Liver (tissue), 9 donors: Measurements from ENCODE around the gene IFT122. TPM values are rescaled to one million over a fixed set of nuclear protein-coding genes. Genes with fewer than 3 reads are reported as not detected.
"Not testable (repeated sequence)": the region's sequence is repeated elsewhere in the genome, so short reads cannot be mapped to it uniquely, and the experiment has no call there.

Source experiments
- DNase-seq: peaks from one replicate; pipeline ENCODE4 v3.0.0-alpha.2; 2017; ENCODE audit warnings: low spot score
- H3K27ac ChIP-seq, 2 donors: one replicate each; pipeline ENCODE4 v1.7.0; 2013; ENCODE audit warnings: inconsistent platforms in 2 of 2, low read length in 2 of 2, control low read depth in 1 of 2, low read depth in 1 of 2, mild to moderate bottlenecking in 1 of 2
- H3K27me3 ChIP-seq, 4 donors: one replicate each; pipeline versions ENCODE4 v1.6.1 to v1.7.0; 2013; ENCODE audit warnings: low read length in 3 of 4, inconsistent platforms in 1 of 4, mild to moderate bottlenecking in 1 of 4, moderate library complexity in 1 of 4; ENCODE audit not compliant: control insufficient read depth in 4 of 4, insufficient read depth in 4 of 4
- H3K36me3 ChIP-seq, 4 donors: one replicate each; pipeline versions ENCODE4 v1.6.1 to v1.7.0; 2013; ENCODE audit warnings: low read length in 3 of 4, mild to moderate bottlenecking in 3 of 4, low read depth in 1 of 4, moderate library complexity in 1 of 4; ENCODE audit not compliant: control insufficient read depth in 4 of 4, insufficient read depth in 3 of 4
- H3K4me1 ChIP-seq, 4 donors: one replicate each; pipeline versions ENCODE4 v1.6.1 to v1.7.0; 2013; ENCODE audit warnings: low read length in 3 of 4, mild to moderate bottlenecking in 3 of 4, moderate library complexity in 1 of 4; ENCODE audit not compliant: control insufficient read depth in 4 of 4, insufficient read depth in 4 of 4
- H3K4me3 ChIP-seq, 3 donors: one replicate each; pipeline versions ENCODE4 v1.6.1 to v1.7.0; 2013; ENCODE audit warnings: low read length in 3 of 3, control low read depth in 1 of 3, low read depth in 1 of 3, mild to moderate bottlenecking in 1 of 3
- H3K9ac ChIP-seq, 2 donors: one replicate each; pipeline ENCODE4 v1.7.0; 2013; ENCODE audit warnings: low read length in 2 of 2, mild to moderate bottlenecking in 2 of 2, moderate library complexity in 2 of 2, control low read depth in 1 of 2, low read depth in 1 of 2
- H3K9me3 ChIP-seq, 4 donors: one replicate each; pipeline versions ENCODE4 v1.6.1 to v1.7.0; 2013; ENCODE audit warnings: low read length in 3 of 4; ENCODE audit not compliant: control insufficient read depth in 4 of 4
- EGR1 ChIP-seq, 2 donors: IDR thresholded peaks; 2 replicates each; pipeline ENCODE4 v1.6.1; 2016 to 2018; ENCODE audit warnings: antibody characterized with exemption in 2 of 2, low read depth in 2 of 2
- FOXA1 ChIP-seq: IDR thresholded peaks from 2 replicates; pipeline ENCODE4 v1.6.1; 2016; ENCODE audit warnings: antibody characterized with exemption
- FOXA2 ChIP-seq: IDR thresholded peaks from 2 replicates; pipeline ENCODE4 v1.6.1; 2016; ENCODE audit warnings: antibody characterized with exemption
- GABPA ChIP-seq, 2 donors: IDR thresholded peaks in 1 of 2; conservative IDR thresholded peaks in 1 of 2; 2 replicates each; pipeline ENCODE4 v1.6.1; 2016; ENCODE audit warnings: antibody characterized with exemption in 2 of 2, mild to moderate bottlenecking in 1 of 2, moderate library complexity in 1 of 2
- HNF4A ChIP-seq, 2 donors: conservative IDR thresholded peaks; 2 replicates each; pipeline ENCODE4 v1.6.1; 2016; ENCODE audit warnings: antibody characterized with exemption in 2 of 2, mild to moderate bottlenecking in 2 of 2
- HNF4G ChIP-seq: IDR thresholded peaks from 2 replicates; pipeline ENCODE4 v1.6.1; 2016; ENCODE audit warnings: antibody characterized with exemption
- JUND ChIP-seq, 2 donors: IDR thresholded peaks; 2 replicates each; pipeline ENCODE4 v1.6.1; 2016; ENCODE audit warnings: antibody characterized with exemption in 2 of 2
- MAX ChIP-seq: IDR thresholded peaks from 2 replicates; pipeline ENCODE4 v1.6.1; 2016; ENCODE audit warnings: antibody characterized with exemption
- NR2F2 ChIP-seq: IDR thresholded peaks from 2 replicates; pipeline ENCODE4 v1.6.1; 2016; ENCODE audit warnings: antibody characterized with exemption
- RAD21 ChIP-seq, 2 donors: IDR thresholded peaks; 2 replicates each; pipeline ENCODE4 v1.6.1; 2016; ENCODE audit warnings: antibody characterized with exemption in 2 of 2, mild to moderate bottlenecking in 2 of 2
- RXRA ChIP-seq, 2 donors: IDR thresholded peaks; 2 replicates each; pipeline ENCODE4 v1.6.1; 2017 to 2018; ENCODE audit warnings: antibody characterized with exemption in 2 of 2, mild to moderate bottlenecking in 1 of 2
- SP1 ChIP-seq: IDR thresholded peaks from 2 replicates; pipeline ENCODE4 v1.6.1; 2018; ENCODE audit warnings: antibody characterized with exemption, mild to moderate bottlenecking
- TAF1 ChIP-seq: conservative IDR thresholded peaks from 2 replicates; pipeline ENCODE4 v1.6.1; 2016; ENCODE audit warnings: antibody characterized with exemption, mild to moderate bottlenecking
- YY1 ChIP-seq: IDR thresholded peaks from 2 replicates; pipeline ENCODE4 v1.6.1; 2016; ENCODE audit warnings: antibody characterized with exemption, mild to moderate bottlenecking
- WGBS: extraction: QIAGEN DNeasy Blood & Tissue Kit; methylation state at CpG from one replicate; pipeline ENCODE4 v1.1.7; 2013; 5-methylcytosine and 5-hydroxymethylcytosine counted together
- polyA plus RNA-seq, 2 donors: library from polyadenylated mRNA; stranded (reverse) in 1 of 2; unstranded in 1 of 2; fragments of 200-250 nt in 1 of 2; fragments of >200 nt in 1 of 2; fragmentation: Nextera tagmentation in 1 of 2; extraction: Ambion mirVana in 1 of 2; gene quantifications; one replicate each; pipeline versions ENCODE4 v1.2.1 to v1.2.3, GENCODE V29; 2013 to 2015
- total RNA-seq, 2 donors: library from RNA; depleted of rRNA; stranded (reverse); fragments of >200 nt; gene quantifications; one replicate each; pipeline ENCODE4 v1.2.3, GENCODE V29; 2014
- TF ChIP-seq, protein P1 (sequence below): IDR thresholded peaks from 2 replicates; pipeline ENCODE4 v1.6.1; 2016; ENCODE audit warnings: antibody characterized with exemption
- TF ChIP-seq, protein P2 (sequence below): IDR thresholded peaks from 2 replicates; pipeline ENCODE4 v1.6.1; 2016; ENCODE audit warnings: antibody characterized with exemption
- TF ChIP-seq, protein P3 (sequence below): fragments of 150-350 bp; IDR thresholded peaks from 2 replicates; pipeline ENCODE4 v1.5.1; 2017; ENCODE audit warnings: improper control_type of control experiment, low read depth, low read length; ENCODE audit not compliant: missing input control
- donor health status: healthy.
- donor health status: healthy.
- donor health status: healthy.
- donor health status: healthy.
- donor health status: healthy.

IFT122 gene
- total and polyA plus RNA-seq, 4 donors = 3.3 to 25.8 (median 10.6) TPM

GRCh38 chr3:129542747-129543146 is 102.7 kb downstream of the IFT122 start:
- no peak overlapping the region for H3K27ac ChIP-seq
- H3K36me3 ChIP-seq = no peaks in the 10 kb centered on the region
- no peaks in the 10 kb centered on the region for H3K27me3 ChIP-seq

GRCh38 chr3:129543156-129543790 is 103.2 kb downstream of the IFT122 start, which contains the start of gene H1-8:
Gene H1-8, plus strand, starts transcription at chr3:129543175. Its CDS starts 44 bp downstream, at chr3:129543219.
- Histone ChIP-seq H3K4me3 (no peak within 1 kb of the TSS), H3K27me3 (no peaks in the 10 kb centered on the region), H3K9me3 (no peaks in the 10 kb centered on the region), H3K9ac (no peak within 1 kb of the TSS), H3K27ac (no peak within 1 kb of the TSS), H3K4me1 (no peaks in the 10 kb centered on the region), H3K36me3 (no peaks in the 10 kb centered on the region)
- no peak for TF ChIP-seq NR2F2
- no peak for TF ChIP-seq RAD21 (IDR thresholded peaks at IDR 0.05)
- TF ChIP-seq HNF4G = no peak
- TF ChIP-seq TAF1 = no peak
- TF ChIP-seq JUND (IDR thresholded peaks at IDR 0.05) = no peak
- TF ChIP-seq, protein P1, sequence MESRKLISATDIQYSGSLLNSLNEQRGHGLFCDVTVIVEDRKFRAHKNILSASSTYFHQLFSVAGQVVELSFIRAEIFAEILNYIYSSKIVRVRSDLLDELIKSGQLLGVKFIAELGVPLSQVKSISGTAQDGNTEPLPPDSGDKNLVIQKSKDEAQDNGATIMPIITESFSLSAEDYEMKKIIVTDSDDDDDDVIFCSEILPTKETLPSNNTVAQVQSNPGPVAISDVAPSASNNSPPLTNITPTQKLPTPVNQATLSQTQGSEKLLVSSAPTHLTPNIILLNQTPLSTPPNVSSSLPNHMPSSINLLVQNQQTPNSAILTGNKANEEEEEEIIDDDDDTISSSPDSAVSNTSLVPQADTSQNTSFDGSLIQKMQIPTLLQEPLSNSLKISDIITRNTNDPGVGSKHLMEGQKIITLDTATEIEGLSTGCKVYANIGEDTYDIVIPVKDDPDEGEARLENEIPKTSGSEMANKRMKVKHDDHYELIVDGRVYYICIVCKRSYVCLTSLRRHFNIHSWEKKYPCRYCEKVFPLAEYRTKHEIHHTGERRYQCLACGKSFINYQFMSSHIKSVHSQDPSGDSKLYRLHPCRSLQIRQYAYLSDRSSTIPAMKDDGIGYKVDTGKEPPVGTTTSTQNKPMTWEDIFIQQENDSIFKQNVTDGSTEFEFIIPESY = no peak
- TF ChIP-seq, protein P2, sequence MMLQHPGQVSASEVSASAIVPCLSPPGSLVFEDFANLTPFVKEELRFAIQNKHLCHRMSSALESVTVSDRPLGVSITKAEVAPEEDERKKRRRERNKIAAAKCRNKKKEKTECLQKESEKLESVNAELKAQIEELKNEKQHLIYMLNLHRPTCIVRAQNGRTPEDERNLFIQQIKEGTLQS = no peak
- no peak for TF ChIP-seq GABPA (IDR thresholded peaks at IDR 0.05 in 1 of 2, conservative IDR thresholded peaks at IDR 0.05 in 1 of 2)
- TF ChIP-seq HNF4A (conservative IDR thresholded peaks at IDR 0.05) = no peak
- WGBS = 89% methylated on average over 16 of the region's 16 CpGs
- no peak for DNase-seq

More at GRCh38 chr3:129542747-129543146, 102.7 kb downstream of the IFT122 start:
- 94% methylated on average over 5 of the region's 5 CpGs for WGBS
- Histone ChIP-seq H3K9me3 (no peaks in the 10 kb centered on the region), H3K4me3 (no peak overlapping the region), H3K4me1 (no peaks in the 10 kb centered on the region), H3K9ac (no peak overlapping the region)
- no peak for TF ChIP-seq RXRA (IDR thresholded peaks at IDR 0.05)
- DNase-seq = no peak

DNA sequence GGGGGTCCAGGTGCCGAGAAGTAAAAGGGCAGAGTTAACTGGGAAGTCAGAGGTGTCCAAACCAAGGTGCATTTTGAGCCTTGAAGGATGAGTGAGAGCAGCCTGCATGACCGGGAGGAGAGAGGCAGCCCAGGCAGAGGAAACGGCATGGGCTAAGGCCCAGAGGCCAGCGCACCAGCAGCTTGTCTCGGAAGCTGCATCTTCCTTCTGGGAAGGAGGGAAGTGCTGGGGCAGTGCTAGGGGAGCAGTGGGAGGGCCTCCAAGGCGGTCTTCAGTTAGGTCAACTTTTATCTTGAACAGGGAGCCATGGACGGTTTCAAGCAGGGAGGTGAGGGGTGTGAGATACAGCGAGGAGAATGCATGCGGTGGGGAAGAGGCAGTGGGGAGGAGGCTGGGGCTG is 104.0 kb downstream of the IFT122 start:
- no peak for TF ChIP-seq NR2F2
- TF ChIP-seq SP1 = no peak
- no peak for TF ChIP-seq YY1
- TF ChIP-seq, protein P2 = no peak
- no peak for TF ChIP-seq TAF1
- TF ChIP-seq FOXA2 = no peak
- no peak for TF ChIP-seq EGR1 (IDR thresholded peaks at IDR 0.05; ENCODE audit: low read depth in 2 of 2)
- no peak for TF ChIP-seq RXRA (IDR thresholded peaks at IDR 0.05)
- TF ChIP-seq, protein P1 = no peak
- no peak for TF ChIP-seq HNF4G
- TF ChIP-seq JUND (IDR thresholded peaks at IDR 0.05) = no peak
- no peak for TF ChIP-seq FOXA1
- TF ChIP-seq, protein P3, sequence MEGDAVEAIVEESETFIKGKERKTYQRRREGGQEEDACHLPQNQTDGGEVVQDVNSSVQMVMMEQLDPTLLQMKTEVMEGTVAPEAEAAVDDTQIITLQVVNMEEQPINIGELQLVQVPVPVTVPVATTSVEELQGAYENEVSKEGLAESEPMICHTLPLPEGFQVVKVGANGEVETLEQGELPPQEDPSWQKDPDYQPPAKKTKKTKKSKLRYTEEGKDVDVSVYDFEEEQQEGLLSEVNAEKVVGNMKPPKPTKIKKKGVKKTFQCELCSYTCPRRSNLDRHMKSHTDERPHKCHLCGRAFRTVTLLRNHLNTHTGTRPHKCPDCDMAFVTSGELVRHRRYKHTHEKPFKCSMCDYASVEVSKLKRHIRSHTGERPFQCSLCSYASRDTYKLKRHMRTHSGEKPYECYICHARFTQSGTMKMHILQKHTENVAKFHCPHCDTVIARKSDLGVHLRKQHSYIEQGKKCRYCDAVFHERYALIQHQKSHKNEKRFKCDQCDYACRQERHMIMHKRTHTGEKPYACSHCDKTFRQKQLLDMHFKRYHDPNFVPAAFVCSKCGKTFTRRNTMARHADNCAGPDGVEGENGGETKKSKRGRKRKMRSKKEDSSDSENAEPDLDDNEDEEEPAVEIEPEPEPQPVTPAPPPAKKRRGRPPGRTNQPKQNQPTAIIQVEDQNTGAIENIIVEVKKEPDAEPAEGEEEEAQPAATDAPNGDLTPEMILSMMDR = no peak
- TF ChIP-seq MAX = no peak
- Histone ChIP-seq H3K9me3 (no peaks in the 10 kb centered on the region), H3K27me3 (no peaks in the 10 kb centered on the region), H3K36me3 (no peaks in the 10 kb centered on the region), H3K4me1 (no peaks in the 10 kb centered on the region), H3K27ac (no peak overlapping the region), H3K4me3 (no peak overlapping the region), H3K9ac (no peak overlapping the region)
- WGBS = 82% methylated on average over 9 of the region's 9 CpGs
- DNase-seq = no peak

GRCh38 chr3:129545951-129546350 is 105.9 kb downstream of the IFT122 start:
- DNase-seq, H3K36me3 ChIP-seq, H3K9ac ChIP-seq, H3K4me1 ChIP-seq, H3K9me3 ChIP-seq, H3K27me3 ChIP-seq, H3K27ac ChIP-seq, H3K4me3 ChIP-seq: not testable (repeated sequence)
- WGBS = 90% methylated on average over 3 of the region's 3 CpGs
